ENCODE data around the gene VSX2.

VSX2 gene

DNA sequence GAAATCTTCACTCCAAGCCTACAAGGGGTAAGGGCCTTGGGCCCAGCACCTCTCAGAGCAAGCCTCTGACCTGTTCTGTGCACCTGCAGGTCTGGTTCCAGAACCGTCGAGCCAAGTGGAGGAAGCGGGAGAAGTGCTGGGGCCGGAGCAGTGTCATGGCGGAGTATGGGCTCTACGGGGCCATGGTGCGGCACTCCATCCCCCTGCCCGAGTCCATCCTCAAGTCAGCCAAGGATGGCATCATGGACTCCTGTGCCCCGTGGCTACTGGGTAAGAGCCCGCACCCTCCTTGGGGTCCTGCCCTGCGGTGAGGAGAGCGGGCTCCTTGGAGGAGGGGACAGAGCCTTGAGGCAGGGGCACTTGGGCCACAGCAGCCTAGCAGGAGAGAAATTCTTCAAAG, 20.3 kb downstream of the VSX2 start:
- no peak for DNase-seq (ENCODE audit: low spot score)

DNA sequence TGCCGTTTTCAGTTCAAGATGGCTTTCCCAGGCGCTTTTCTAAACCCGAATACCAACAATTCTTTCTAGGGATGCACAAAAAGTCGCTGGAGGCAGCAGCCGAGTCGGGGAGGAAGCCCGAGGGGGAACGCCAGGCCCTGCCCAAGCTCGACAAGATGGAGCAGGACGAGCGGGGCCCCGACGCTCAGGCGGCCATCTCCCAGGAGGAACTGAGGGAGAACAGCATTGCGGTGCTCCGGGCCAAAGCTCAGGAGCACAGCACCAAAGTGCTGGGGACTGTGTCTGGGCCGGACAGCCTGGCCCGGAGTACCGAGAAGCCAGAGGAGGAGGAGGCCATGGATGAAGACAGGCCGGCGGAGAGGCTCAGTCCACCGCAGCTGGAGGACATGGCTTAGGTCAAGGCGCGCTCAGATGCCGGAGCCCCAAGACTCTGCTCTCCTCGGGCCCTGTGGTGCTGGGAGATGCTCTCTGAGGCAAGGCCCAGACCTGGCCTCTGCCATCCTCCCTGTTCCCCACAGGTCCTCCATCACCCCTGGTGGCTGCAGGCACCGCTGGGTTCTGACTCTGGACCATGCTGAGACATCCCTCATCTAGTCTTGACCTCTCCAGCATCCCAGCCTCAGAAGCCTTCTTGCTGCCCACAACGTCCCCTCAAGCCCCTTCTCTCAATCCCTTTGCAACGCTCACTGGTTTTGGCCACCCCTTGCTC, 21.4 kb downstream of the VSX2 start:
- no peak for DNase-seq (ENCODE audit: low spot score)

DNA sequence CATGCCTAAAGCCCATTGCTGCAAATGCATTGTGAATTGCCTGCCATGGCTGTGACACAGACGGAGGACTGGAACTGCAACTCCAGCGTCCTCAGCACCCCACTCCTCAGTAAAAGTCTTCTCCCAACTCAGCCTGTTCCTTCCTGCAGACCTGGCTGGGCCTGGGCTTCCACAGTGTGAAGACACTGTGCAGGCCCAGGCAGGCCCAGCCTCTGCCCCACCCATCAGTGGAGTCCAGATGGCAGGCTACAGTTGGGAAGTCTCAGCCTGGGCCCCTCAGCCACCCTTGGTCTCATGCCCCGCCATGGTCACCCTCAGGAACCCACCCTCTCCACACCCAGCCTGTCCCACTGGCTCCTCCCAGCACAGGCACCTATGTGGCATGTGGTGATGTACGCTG, 22.0 kb downstream of the VSX2 start:
- DNase-seq (ENCODE audit: low spot score) = no peak

DNA sequence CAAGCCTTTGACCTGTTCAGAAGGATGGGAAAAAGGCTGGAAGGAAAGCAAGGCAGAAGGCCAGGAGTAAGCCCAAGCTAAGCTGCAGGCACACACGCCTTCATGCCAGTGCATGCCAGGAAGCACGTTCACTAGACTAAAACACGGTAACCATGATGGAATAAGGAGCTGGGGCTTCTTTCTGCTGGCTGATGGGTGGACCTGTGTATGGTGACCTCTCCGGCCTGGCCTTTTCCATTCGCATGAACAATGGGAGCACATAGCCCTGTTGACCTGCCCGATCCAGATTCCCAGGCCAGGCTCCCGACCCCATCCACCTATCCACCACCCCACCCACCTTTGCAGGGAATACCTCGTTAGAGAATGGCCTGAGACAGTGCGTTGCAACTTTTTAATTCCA, 22.8 kb downstream of the VSX2 start:
- no peak for DNase-seq (ENCODE audit: low spot score)

DNA sequence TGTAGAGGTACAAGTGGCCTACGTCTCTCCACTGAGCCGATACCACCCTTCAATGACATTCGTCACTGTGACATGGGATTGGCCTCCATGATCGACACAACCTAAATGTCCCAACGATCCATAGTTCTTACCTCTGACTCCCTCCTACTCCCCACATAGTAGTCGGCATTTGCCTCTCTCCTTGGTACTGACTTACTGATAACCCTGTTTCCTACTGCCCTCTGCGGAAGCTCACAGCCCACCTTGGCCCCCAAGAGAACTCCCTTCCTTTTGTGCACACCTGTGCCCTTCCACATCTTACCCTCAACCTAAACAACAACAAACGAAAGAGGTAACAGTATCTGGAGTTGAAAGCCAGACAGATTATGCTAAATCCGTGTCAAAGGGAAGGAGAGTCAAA, 23.9 kb downstream of the VSX2 start:
- no peak for DNase-seq (ENCODE audit: low spot score)

DNA sequence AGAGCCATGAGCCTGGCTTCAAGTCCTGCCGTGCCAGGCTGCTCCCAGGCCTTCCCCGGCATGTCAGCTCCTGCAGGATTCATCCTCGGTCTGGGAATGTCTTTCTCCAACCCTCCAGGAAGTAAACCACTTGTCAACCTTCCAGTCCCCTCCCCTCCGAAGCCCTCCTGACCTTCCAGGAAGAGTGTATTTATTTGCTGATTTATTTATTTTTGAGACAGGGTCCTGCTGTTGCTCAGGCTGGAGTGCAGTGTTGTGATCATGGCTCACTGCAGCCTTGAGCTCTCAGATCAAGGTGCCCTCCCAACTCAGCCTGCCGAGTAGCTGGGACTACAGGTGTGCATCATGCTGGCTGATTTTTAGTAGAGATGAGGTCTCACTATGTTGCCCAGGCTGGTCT, 24.7 kb downstream of the VSX2 start:
- DNase-seq (ENCODE audit: low spot score) = no peak

DNA sequence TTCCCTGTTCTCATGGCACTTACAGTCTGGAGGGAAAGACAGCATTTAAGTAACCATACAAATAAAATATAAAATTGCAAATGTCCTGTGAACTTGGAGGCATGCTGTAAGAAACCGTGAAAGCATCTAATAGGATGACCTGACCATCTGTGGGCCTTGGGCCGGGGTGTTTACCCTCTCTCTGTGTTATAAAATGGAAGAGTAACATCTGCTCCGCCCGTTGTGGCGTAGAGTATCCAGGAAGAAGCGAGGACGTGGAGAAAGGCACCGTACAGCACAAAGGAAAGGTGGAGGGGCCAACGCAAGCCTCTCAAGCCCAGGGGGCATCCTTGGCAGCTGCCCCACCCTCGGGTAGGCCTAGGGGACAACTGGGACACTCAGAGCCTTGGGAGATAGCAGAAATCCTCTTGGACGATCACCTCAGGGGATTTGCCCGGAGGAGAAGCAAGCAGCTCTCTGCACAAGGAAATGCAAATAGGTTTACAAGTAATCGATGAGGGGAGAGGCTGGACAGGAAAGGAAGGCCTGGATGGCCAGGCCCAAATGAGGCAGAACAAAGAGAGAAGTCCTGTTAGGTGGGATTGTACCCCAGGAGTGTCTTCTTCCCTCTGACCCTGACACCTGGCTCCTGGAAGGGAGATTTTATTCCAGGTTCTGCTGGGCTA, 26.2 kb downstream of the VSX2 start:
- DNase-seq (ENCODE audit: low spot score) = no peak

DNA sequence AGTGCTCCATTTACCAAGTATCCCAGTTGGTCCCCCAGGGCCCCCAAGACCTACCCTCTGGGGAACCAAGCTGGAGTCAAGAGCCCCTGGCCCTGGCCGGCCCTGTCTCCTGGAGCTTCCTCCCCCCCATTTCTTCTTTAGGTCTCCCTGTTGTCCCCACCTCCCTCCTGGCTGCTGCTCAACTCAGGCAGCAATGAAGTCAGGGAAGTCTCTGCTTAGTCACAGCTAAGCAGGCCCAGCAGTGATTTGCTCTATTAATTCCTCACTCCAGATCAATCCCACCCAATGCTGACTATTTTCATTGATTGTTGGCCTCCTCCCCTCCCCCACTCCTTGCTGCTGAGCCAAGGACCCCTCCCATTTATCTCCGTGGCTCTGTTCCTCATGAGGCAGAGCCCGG, 28.3 kb downstream of the VSX2 start:
- DNase-seq (ENCODE audit: low spot score) = no peak

DNA sequence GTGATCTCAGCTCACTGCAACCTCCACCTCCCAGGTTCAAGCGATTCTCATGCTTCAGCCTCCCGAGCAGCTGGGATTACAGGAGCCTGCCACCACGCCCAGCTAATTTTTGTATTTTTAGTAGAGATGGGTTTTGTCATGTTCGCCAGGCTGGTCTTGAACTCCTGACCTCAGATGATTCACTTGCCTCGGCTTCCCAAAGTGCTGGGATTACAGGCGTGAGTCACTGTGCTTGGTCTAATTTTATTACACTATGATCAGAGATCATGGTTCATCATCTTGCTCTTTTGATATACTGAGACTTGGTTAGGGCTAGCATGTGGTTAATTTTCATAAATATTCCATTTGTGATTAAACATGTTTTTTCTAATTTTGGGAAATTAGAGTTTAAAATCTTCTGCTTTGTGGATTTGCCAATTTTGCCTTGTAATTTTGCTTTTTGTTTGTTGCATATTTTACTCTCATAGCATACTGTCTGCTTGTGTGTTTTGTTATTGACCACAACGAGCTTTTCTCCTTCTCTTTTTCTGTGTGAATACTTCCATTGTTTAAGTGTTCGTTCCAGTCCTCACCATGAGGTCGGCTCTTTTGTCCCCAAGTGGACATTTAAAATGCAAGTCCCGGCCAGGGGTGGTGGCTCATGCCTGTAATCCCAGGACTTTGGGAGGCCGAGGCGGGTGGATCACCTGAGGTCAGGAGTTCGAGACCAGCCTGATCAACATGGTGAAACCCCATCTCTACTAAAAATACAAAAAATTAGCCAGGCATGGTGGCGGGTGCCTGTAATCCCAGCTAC, 31.3 kb downstream of the VSX2 start:
- DNase-seq (ENCODE audit: low spot score) = peak; percentile 86

DNA sequence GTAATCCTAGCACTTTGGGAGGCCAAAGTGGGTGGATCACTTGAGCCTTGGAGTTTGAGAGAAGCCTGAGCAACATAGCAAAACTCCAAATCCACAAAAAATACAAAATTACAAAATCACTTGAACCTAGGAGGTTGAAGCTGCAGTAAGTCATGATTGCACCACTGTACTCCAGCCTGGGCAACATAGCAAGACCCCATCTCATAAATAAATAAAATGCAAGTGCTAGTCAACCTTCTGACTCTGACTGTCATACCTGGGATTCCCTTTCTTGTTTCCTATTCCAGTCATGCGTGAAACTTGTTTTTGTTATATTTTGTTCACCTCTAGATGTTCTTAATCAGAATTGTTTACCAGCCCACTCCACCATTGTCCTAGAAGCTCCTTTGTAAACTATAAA, 32.1 kb downstream of the VSX2 start:
- no peak for DNase-seq (ENCODE audit: low spot score)

DNA sequence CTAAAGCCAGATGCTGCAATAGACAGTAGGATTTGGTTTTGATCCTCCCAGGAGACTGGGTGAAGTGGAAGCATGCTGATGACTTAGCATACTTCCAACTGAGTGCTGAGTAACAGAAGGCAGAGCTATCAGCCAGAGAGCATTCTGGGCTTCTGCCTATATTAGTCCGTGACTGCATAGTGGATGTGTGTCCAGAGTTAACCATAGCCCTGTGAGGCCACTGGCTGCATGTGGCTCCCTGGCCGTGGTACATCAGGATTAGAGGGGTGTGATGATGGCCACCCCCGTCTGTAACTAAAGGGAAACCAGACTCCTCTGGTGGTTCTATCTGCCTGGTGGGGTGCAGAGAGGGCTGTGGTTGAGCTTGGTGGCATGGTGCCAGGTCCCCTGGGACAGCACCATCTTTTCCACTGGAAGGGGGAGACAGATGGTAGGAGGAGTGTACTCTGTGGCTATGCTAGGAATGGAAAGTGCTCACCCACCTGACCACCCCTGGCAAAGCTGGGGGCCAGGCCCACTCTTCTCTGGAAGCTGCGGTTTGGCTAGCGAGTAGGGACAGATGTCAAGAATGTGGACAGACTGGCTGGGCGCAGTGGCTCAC, 36.1 kb downstream of the VSX2 start:
- no peak for DNase-seq (ENCODE audit: low spot score)

DNA sequence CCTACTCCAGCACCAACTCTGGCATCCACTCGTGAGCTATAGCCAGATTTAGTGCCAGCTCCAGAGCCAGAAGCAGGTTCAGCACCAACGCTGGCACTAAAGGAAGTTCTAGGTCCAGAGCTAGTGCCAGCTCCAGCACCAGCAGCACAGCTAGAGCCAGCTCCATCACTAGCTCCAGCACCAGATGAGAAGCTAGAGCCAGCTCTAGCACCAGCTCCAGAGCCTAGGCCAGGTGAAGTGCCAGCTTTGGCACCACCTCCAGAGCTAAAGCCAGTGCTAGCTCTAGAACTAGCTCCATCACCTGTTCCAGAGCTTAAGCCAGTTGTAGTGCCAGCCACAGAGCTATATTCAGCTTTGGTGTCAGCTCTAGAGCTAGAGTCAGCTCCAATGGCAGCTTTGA, 38.8 kb downstream of the VSX2 start:
- DNase-seq (ENCODE audit: low spot score) = no peak

DNA sequence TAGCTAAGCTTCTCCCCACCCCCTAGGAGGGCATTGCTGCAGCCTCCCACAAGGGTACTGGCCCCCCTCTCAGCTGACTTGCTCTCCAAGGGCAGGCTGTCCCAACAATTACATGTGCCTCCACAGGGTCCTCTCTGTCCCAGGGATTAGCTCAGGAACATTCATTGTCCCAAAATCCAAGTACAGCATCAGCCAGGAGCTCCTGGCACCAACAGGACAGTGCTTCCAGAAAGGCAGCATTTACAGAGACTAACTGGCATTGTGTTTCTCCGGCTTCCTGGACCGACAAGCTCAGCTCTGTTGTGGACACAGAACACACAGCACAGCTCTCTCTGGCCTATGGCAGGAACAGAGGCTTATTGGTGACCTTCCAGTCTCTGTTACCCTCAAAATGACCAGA, 41.8 kb downstream of the VSX2 start:
- DNase-seq (ENCODE audit: low spot score) = peak; percentile 50

DNA sequence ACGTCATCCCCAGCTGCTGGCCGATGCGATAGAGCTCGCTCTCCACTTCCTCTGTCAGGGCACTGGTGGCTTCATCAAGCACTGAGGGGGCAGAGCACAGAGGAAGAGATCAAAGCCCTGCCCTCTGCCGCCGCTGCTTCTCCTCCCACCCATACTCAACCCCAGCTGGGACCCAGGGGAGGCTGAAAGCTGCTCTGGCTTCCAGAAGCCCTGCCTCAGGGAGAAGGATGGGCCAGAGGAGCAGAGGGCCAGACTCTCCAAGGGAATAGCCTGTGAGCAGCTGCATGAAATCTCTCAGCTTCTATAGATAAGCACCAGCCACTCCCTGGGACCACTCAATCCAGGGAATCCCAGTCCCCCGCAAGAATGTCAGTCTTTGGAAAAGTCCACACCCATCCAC, 47.5 kb downstream of the VSX2 start:
- no peak for DNase-seq (ENCODE audit: low spot score)

DNA sequence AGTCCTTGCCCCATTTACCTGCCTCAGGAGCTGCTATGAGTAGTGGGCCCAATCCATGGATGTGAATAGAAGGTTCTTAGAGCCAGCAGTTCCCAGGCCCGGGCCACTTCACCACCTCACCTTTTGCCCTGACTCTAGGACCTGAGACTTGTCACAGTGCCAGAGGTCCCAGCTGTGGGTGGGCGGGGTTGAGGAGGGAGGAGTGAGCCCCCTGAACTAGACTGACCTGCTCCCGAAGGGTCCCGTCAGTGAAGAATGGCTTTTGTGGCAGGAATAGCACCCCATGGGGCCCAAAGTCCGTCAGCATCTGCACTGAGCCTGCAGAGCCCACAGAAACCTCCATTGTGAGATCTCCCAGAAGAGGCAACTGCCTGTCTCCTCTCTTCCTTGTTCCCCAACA, 50.6 kb downstream of the VSX2 start:
- DNase-seq (ENCODE audit: low spot score) = no peak

DNA sequence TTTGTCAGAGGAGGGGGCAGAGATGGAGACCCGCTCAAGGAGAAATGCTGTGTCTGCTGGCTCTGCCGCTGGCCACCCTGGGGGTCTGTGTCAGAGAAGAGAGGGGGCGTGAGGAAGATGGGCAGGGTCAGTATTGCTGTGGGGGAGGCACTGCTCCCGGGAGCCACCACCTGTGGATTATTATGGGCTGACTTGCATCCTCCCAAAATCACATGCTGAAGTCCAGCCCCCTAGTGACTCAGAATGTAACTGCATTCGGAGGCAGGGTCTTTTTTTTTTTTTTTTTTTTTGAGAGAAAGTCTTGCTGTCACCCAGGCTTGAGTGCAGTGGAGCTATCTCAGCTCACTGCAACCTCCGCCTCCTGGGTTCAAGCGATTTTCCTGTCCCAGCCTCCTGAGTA, 51.2 kb downstream of the VSX2 start:
- no peak for DNase-seq (ENCODE audit: low spot score)

DNA sequence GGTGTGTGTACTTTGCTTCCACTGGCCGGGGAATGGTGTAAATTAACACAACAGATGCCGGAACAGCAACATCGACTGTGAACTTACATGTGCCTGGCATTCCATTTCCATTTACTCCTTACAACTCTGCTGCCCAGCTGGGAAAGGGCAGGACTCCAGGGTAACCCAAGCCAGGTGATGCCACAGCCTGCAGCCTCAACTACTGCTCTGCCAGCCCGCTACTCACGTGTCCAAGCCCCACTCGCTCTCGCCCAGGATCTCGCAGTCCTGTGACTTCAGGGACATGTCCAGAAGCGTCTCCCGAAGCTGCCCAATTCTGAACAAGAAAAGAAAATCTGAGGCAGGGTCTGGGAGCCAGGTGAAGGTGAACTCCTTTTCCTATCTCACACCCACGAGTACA, 52.8 kb downstream of the VSX2 start:
- DNase-seq (ENCODE audit: low spot score) = no peak

DNA sequence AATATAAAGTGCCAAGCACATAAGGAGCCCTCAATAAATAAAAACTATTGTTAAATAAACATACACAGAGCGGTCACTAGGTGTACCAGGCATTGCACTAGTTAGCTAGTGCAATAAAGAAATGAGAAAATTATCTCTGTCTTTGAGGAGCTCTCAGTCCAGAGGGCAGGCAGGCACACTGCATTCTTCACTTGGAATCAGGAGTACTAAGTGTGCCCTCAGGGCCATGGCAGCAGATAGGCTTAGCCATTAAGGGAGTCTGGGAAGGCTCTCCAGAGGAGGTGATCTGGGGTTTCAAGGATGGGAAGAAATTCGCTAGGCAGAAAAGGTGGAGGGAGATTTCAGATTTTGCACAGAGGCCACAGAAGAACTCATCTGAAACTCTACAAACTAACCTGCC, 54.4 kb downstream of the VSX2 start:
- no peak for DNase-seq (ENCODE audit: low spot score)

DNA sequence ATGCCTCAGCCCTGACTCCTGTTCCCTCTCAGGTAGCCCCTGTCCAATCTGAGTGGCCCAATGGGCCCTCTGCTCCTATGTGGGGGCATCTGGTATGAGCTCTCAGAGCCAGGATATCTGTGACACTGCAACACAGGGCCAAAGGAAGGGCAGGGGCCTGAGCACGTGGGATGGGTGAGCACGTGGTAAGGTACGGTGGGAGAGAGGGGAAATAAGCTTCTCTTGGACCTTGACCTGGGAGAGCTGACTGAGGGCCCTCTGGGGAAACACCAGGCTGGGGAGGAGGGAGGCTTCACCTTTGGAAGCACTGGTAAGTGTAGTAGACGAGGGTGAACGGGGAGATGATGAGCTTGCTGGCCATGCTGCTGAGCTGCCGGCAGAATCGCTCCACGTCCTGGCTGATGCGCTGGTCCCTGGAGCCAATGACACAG, 56.8 kb downstream of the VSX2 start:
- no peak for DNase-seq (ENCODE audit: low spot score)

DNA sequence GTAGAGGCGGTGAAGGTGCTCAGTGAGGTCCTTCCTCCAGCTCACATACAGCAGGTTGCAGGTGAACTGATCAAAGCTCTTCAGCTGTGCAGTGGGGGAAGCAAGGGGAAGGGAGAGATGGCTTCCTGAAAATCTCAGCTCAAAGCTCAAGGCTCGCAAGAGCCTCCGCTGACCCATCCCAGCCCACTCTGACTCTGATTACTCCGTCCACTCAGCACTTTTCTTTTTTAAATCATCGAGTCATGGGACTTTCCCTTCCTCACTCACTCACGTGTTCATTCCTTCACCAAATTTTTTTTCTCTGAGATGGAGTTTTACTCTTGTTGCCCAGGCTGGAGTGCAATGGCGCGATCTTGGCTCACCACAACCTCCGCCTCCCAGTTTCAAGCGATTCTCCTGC, 58.7 kb downstream of the VSX2 start:
- DNase-seq (ENCODE audit: low spot score) = no peak

DNA sequence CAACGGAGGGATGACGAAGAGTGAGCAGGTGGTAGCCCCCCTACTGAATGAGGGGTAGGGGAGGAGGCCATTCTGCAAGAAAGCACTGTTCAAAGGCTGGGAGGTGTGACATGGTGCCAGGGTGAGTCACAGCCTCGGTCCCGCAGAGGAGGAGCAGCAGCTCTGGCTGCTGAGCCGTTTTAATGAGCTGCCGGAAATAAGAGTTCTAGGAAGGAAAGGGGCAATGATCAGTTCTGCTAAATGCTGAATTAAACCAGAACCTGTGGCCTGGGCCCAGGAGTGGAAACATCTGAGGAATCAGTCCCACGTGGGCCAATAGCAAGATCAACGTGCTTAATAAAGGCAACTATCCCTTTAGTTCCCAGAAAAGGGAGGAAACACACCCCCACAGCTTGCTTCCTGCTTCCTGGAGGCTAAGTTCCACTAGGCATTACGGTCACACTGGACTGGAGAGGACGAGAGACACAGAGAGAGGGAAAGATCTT, 59.9 kb downstream of the VSX2 start:
- DNase-seq (ENCODE audit: low spot score) = no peak

DNA sequence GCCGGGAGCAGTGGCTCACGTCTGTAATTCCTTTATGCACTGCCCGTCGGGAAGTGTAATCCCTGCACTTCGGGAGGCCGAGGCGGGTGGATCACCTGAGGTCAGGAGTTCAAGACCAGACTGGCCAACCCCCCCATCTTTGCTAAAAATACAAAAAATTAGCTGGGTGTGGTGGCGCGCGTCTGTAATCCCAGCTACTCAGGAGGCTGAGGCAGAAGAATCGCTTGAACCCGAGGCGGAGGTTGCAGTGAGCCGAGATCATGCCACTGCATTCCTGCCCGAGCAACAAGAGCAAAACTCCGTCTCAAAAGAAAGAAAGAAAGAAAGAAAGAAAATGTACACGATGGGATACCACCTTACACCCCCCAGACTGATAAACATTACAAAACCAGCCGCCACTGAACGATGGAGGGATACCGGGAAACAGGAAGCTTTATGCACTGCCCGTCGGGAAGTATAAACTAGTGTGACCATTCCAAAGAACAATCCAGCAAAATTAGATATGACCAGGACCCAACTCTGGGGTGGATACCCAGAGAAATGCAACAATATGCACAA, 62.4 kb downstream of the VSX2 start:
- no peak for DNase-seq (ENCODE audit: low spot score)
